Gastrocnemius medialis (tissue), 4 donors: Measurements from ENCODE around the gene GALNT14.

ENCODE experiments used
- POLR2A ChIP-seq, 2 donors: fragments of 450-650 bp; IDR thresholded peaks; one replicate each; pipeline ENCODE4 v1.6.1; 2017; ENCODE audit warnings: antibody characterized with exemption in 2 of 2, mild to moderate bottlenecking in 2 of 2, moderate library complexity in 2 of 2
- TF ChIP-seq, protein P1 (sequence below), 5 experiments: fragments of 450-650 bp in 3 of 5; fragments of 200-600 bp in 2 of 5; sonication (generic) in 2 of 5; IDR thresholded peaks in 4 of 5; conservative IDR thresholded peaks in 1 of 5; 1 replicate in 4 of 5; 2 replicates in 1 of 5; pipeline ENCODE4 v1.5.1; 2016 to 2019; ENCODE audit warnings: antibody characterized with exemption in 5 of 5, mild to moderate bottlenecking in 3 of 5, moderate library complexity in 3 of 5

DNA sequence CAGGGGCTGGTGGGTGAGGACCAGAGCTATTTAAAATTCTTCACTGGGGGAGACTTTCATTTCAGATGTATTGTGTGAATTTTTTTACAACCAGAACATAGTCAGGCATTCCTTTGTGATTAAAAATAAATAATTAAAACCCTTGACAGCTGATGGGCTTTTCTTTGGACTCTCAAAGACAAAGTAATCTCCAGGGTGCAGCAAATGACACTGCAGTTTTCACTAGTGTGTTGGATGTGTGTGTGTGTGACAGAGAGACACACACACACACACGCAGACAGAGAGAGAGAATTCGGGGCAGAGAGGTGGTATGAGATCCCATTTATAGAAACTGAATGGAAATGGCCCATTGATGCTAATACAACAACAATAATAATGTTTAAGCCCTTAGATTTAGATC lies 10.3 kb upstream of the GALNT14 start:
- TF ChIP-seq, protein P1, sequence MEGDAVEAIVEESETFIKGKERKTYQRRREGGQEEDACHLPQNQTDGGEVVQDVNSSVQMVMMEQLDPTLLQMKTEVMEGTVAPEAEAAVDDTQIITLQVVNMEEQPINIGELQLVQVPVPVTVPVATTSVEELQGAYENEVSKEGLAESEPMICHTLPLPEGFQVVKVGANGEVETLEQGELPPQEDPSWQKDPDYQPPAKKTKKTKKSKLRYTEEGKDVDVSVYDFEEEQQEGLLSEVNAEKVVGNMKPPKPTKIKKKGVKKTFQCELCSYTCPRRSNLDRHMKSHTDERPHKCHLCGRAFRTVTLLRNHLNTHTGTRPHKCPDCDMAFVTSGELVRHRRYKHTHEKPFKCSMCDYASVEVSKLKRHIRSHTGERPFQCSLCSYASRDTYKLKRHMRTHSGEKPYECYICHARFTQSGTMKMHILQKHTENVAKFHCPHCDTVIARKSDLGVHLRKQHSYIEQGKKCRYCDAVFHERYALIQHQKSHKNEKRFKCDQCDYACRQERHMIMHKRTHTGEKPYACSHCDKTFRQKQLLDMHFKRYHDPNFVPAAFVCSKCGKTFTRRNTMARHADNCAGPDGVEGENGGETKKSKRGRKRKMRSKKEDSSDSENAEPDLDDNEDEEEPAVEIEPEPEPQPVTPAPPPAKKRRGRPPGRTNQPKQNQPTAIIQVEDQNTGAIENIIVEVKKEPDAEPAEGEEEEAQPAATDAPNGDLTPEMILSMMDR (IDR thresholded peaks at IDR 0.05 in 4 of 5, conservative IDR thresholded peaks at IDR 0.05 in 1 of 5) = no peak
- no peak for TF ChIP-seq POLR2A (IDR thresholded peaks at IDR 0.05)
